ENCODE results near the gene CACNA2D4.

Gene CACNA2D4

DNA sequence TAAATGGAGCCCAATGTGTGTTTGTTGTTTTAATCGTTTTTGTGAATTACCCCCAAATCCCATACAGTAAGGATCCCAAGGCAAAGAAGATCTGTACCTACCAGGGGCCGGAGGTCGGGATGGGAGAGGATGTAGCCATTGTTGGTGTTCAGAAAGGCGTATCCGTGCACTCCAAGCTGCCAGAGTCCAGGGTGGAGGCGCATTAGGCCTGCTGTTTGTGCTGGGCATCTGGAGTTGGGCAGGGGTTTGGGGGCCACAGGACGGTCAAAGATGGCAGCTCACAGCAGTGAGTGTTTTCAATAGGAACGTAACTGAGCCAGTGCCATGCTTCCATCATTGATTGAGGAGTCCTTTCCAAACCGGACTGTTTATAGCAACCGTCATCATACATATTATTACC, 40.2 kb downstream of the CACNA2D4 start:
- Histone ChIP-seq H3K9me3 (ENCODE audit: control insufficient read depth, insufficient read depth, low read depth, low read length) (no peaks in the 10 kb centered on the region), H3K36me3 (ENCODE audit: control insufficient read depth, insufficient read depth, low read length) (no peaks in the 10 kb centered on the region), H3K9ac (ENCODE audit: low read length) (no peak overlapping the region), H3K27me3 (ENCODE audit: control insufficient read depth, insufficient read depth, low read length) (no peaks in the 10 kb centered on the region; the same call in 1 of the 2 replicates), H3K27ac (ENCODE audit: low read depth, low read length) (no peak overlapping the region), H3K4me3 (ENCODE audit: low read depth, low read length) (no peak overlapping the region), H3K4me1 (ENCODE audit: control insufficient read depth, insufficient read depth, low read length) (no peaks in the 10 kb centered on the region)

DNA sequence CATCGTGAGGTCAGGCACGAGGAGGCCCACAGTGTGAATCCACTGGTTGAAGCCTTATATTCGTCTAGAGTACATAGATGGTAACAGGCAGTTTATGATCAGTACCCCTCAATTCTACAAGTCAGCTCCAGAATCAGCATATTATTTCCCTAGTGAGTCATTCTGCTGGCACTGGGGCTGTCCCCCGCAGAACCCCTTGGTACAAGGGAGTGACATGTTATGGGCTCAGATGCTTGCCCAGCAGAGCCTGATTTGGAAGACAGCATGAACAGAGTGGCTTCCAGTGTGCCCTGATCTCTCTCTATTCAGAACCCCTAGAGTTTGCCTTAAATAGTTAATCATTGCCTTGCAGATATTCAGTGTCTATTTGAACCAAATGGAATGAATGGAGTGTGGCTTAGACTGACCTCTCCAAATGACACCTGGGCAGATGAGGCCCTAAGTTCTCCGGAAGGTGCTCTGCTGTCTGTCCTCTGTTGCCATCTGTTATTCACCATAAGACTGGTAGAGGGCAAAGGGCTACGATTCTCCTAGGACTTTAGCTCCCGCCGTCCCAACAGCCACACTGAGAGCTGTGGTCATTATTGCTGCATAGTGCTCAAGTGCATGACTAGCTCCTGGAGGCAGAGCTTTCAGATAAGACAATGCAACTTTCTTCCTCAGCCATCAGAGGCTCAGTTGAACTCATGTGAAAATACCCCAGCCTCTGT, 41.1 kb downstream of the CACNA2D4 start:
- Histone ChIP-seq H3K4me1 (ENCODE audit: control insufficient read depth, insufficient read depth, low read length) (no peaks in the 10 kb centered on the region), H3K36me3 (ENCODE audit: control insufficient read depth, insufficient read depth, low read length) (no peaks in the 10 kb centered on the region), H3K4me3 (ENCODE audit: low read depth, low read length) (no peak overlapping the region), H3K27me3 (ENCODE audit: control insufficient read depth, insufficient read depth, low read length) (no peaks in the 10 kb centered on the region; the same call in 1 of the 2 replicates), H3K27ac (ENCODE audit: low read depth, low read length) (no peak overlapping the region), H3K9me3 (ENCODE audit: control insufficient read depth, insufficient read depth, low read depth, low read length) (no peaks in the 10 kb centered on the region), H3K9ac (ENCODE audit: low read length) (no peak overlapping the region)

DNA sequence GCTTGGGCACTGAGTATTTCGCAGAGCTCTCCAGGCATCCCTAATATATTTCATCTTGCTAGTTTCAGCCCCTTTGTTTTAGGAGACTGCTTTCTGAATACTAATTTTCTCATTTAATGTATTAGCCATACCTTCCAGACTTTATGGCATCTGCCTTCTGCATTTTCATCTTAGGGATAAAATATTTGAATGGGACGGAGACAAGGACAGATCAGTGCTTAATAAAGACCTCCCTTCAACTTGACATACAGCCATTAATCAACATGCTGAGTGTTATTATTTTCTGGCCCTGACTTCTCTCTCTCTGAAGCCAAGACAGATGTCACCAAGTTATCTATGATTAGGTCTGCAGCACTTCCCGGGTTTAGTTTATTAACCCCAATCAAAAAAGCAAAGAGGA, 42.4 kb downstream of the CACNA2D4 start:
- no peaks in the 10 kb centered on the region for H3K36me3 ChIP-seq (ENCODE audit: control insufficient read depth, insufficient read depth, low read length)
- H3K9me3 ChIP-seq (ENCODE audit: control insufficient read depth, insufficient read depth, low read depth, low read length): no peaks in the 10 kb centered on the region; the same call in 1 of the 2 replicates

DNA sequence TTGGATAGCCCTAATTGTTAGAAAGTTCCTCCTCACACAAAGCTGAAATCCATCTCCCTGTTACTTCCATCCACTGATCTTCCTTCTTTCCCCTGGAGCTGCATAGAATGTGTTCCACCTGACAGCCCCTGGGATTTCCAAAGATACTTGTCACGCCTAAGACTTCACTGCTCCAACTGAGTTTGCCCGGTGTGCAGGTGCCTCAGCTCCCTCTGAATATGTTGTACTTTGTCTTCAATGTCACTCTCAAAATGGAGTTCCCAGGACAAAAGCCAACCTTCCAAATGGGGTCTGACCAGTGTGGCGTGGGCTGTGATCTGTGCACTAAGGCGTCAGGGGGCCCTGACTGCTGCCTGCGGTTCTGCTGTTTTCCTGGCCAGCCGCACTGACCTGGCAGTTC, 42.8 kb downstream of the CACNA2D4 start:
- H3K27me3 ChIP-seq (ENCODE audit: control insufficient read depth, insufficient read depth, low read length): no peaks in the 10 kb centered on the region; the same call in 1 of the 2 replicates

More for the DNA sequence above, 42.4 kb downstream of the CACNA2D4 start:
- Histone ChIP-seq H3K9ac (ENCODE audit: low read length) (no peak overlapping the region), H3K4me1 (ENCODE audit: control insufficient read depth, insufficient read depth, low read length) (no peaks in the 10 kb centered on the region), H3K27ac (ENCODE audit: low read depth, low read length) (no peak overlapping the region), H3K4me3 (ENCODE audit: low read depth, low read length) (no peak overlapping the region), H3K27me3 (ENCODE audit: control insufficient read depth, insufficient read depth, low read length) (no peaks in the 10 kb centered on the region; the same call in 1 of the 2 replicates)

DNA sequence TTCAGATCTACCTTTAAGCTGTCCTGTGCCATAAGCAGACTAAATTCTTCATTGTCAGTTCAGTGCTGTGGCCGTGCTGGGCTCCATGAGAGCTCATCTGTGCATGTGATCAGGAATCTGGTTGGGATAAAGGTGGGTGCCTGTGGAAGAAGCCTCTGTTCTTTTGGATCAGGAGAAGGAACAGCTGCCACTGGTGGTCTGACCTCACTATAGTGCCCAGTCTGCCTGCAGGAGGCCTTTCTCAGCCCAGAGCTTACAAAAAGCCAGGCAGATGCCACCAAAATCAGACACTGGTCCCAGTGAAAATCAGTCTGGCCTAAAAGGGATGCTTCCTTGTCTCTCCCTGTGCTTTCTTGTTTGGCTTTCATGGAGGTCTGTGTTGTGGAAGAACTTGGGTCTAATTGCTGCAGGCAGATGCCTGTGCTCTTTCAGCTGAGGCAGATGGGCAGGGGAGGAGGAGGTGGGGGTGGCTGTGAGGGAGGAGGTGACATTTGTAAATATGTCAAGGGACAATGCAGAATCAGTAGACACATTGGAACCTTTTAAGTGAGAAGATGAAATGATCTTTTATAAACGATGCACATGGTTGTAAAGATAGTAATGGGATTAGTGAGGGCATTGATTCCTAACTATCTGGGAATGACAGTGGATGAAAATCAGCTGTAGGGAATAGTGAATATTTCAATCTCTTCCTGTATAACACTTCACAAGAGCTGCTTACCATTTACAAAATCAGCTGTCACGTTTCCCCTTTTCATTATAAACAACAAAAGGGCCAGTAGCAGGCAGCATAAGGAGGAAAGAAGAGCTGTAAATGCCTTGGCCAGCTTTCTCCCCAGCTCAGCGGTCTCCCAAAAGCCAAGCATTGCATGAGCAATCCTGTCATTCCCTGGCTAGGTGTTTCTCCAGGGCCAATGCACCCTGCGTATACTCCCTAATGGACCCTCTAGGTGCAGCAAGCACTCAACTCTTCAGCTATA, 44.6 kb downstream of the CACNA2D4 start:
- Histone ChIP-seq H3K27me3 (ENCODE audit: control insufficient read depth, insufficient read depth, low read length) (no peaks in the 10 kb centered on the region; the same call in 1 of the 2 replicates), H3K9me3 (ENCODE audit: control insufficient read depth, insufficient read depth, low read depth, low read length) (no peaks in the 10 kb centered on the region; the same call in 1 of the 2 replicates)

More for the DNA sequence above, 42.8 kb downstream of the CACNA2D4 start:
- Histone ChIP-seq H3K36me3 (ENCODE audit: control insufficient read depth, insufficient read depth, low read length) (no peaks in the 10 kb centered on the region), H3K9ac (ENCODE audit: low read length) (no peak overlapping the region), H3K27ac (ENCODE audit: low read depth, low read length) (no peak overlapping the region), H3K4me3 (ENCODE audit: low read depth, low read length) (no peak overlapping the region), H3K4me1 (ENCODE audit: control insufficient read depth, insufficient read depth, low read length) (no peaks in the 10 kb centered on the region), H3K9me3 (ENCODE audit: control insufficient read depth, insufficient read depth, low read depth, low read length) (no peaks in the 10 kb centered on the region; the same call in 1 of the 2 replicates)

DNA sequence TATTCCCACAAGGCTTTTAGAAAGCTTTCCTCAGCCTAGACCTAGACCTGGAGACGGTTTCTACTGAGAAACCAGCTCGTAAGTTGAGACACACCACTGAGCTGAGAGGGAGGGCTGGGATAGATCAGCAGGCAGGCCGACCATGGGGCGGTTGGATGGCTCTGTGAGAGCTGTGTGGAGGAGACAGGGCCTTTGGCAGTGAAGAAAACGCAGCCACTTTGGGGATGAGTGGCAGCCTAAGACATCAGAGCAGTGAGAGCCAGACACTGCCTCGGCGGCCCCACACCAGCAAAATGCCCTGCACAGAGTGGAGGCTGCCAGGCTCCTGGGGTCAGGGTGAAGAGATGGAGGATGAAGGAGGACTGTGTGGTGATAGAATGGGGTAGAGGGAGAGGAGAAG, 46.0 kb downstream of the CACNA2D4 start:
- peaks cover 7% of the 10 kb centered on the region for H3K9me3 ChIP-seq (ENCODE audit: control insufficient read depth, insufficient read depth, low read depth, low read length)
- H3K9ac ChIP-seq (ENCODE audit: low read length): no peak overlapping the region
- H3K4me1 ChIP-seq (ENCODE audit: control insufficient read depth, insufficient read depth, low read length): no peaks in the 10 kb centered on the region
- H3K36me3 ChIP-seq (ENCODE audit: control insufficient read depth, insufficient read depth, low read length): no peaks in the 10 kb centered on the region
- no peak overlapping the region for H3K4me3 ChIP-seq (ENCODE audit: low read depth, low read length)
- no peak overlapping the region for H3K27ac ChIP-seq (ENCODE audit: low read depth, low read length)
- H3K27me3 ChIP-seq (ENCODE audit: control insufficient read depth, insufficient read depth, low read length): no peaks in the 10 kb centered on the region; the same call in 1 of the 2 replicates

More for the DNA sequence above, 44.6 kb downstream of the CACNA2D4 start:
- Histone ChIP-seq H3K4me3 (ENCODE audit: low read depth, low read length) (no peak overlapping the region), H3K36me3 (ENCODE audit: control insufficient read depth, insufficient read depth, low read length) (no peaks in the 10 kb centered on the region), H3K27ac (ENCODE audit: low read depth, low read length) (no peak overlapping the region), H3K9ac (ENCODE audit: low read length) (no peak overlapping the region), H3K4me1 (ENCODE audit: control insufficient read depth, insufficient read depth, low read length) (no peaks in the 10 kb centered on the region)

DNA sequence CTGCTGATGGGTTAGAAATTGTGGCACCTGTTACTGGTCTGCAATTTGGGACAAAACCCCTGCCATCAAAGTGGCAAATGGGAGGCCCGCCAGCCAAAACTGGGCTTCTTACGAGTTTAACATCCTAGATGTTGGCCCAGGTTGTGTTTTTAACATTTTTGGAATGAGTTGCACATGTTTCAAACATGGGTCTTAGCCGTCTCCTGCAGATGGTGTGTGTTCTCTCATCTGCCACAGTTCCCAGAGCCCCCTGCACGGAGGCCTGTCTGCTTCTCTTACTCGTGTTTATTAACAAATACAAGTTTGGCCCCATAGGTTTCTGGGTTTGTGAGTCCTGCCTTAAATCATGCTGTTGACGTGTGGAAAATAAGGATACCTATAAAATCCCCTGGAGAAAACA, 46.5 kb downstream of the CACNA2D4 start:
- Histone ChIP-seq H3K4me1 (ENCODE audit: control insufficient read depth, insufficient read depth, low read length) (no peaks in the 10 kb centered on the region), H3K9ac (ENCODE audit: low read length) (no peak overlapping the region), H3K27me3 (ENCODE audit: control insufficient read depth, insufficient read depth, low read length) (no peaks in the 10 kb centered on the region; the same call in 1 of the 2 replicates), H3K36me3 (ENCODE audit: control insufficient read depth, insufficient read depth, low read length) (no peaks in the 10 kb centered on the region), H3K9me3 (ENCODE audit: control insufficient read depth, insufficient read depth, low read depth, low read length) (peaks cover 7% of the 10 kb centered on the region), H3K4me3 (ENCODE audit: low read depth, low read length) (no peak overlapping the region), H3K27ac (ENCODE audit: low read depth, low read length) (no peak overlapping the region)

DNA sequence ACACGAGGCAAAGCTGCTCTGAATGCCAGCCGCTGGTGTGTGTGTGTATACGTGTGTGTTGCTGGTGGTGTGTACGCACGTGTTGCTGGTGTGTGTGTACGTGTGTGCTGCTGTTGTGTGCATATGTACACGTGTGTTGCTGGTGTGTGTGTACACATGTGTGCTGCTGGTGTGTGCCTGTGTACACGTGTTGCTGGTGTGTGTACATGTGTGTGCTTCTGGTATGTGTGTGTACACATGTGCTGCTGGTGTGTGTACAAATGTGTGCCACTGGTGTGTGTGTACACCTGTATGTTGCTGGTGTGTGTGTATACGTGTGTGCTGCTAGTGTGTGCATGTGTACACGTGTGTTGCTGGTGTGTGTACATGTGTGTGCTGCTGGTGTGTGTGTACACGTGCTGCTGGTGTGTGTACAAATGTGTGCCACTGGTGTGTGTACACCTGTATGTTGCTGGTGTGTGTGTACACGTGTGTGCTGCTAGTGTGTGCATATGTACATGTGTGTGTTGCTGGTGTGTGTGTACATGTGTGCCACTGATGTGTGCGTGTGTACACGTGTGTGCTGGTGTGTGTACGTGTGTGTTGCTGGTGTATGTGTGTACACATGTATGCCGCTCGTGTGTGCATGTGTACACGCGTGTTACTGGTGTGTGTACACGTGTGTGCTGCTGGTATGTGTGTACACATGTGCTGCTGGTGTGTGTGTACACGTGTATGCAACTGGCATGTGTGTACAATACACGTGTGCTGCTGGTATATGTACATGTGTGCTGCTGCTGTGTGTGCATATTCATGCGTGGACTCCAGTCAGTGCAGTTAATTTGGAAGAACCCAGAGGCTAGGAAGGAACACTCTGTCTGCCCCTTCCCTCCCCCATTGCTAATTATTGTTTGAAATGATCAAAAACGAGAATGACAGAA, 47.2 kb downstream of the CACNA2D4 start:
- Histone ChIP-seq H3K27ac (ENCODE audit: low read depth, low read length) (no peak overlapping the region), H3K4me3 (ENCODE audit: low read depth, low read length) (no peak overlapping the region), H3K36me3 (ENCODE audit: control insufficient read depth, insufficient read depth, low read length) (no peaks in the 10 kb centered on the region), H3K27me3 (ENCODE audit: control insufficient read depth, insufficient read depth, low read length) (no peaks in the 10 kb centered on the region; the same call in 1 of the 2 replicates), H3K9me3 (ENCODE audit: control insufficient read depth, insufficient read depth, low read depth, low read length) (peaks cover 7% of the 10 kb centered on the region), H3K4me1 (ENCODE audit: control insufficient read depth, insufficient read depth, low read length) (no peaks in the 10 kb centered on the region), H3K9ac (ENCODE audit: low read length) (no peak overlapping the region)

DNA sequence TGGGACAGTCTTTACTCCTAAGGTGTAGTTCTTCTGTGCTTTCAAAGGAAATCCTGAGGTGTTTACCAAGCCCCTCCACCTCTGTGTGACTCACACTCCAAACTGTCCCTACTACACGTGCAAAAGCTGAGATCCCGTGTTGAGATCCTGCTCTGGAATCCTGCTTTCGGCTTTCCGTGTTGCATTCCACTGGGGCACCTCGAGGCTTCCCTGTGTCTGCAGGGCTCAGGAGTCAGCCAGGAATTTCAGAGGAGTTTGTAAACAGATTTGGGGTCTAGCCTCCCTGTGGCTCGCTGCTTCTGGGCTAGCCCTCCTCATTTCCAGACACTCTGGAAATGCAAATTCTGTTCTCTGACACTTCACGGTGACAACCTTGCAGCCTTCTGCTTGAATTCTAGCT, 48.4 kb downstream of the CACNA2D4 start:
- H3K4me1 ChIP-seq (ENCODE audit: control insufficient read depth, insufficient read depth, low read length): no peaks in the 10 kb centered on the region
- no peaks in the 10 kb centered on the region; the same call in 1 of the 2 replicates for H3K27me3 ChIP-seq (ENCODE audit: control insufficient read depth, insufficient read depth, low read length)
- peaks cover 7% of the 10 kb centered on the region for H3K9me3 ChIP-seq (ENCODE audit: control insufficient read depth, insufficient read depth, low read depth, low read length)
- no peak overlapping the region for H3K4me3 ChIP-seq (ENCODE audit: low read depth, low read length)
- no peak overlapping the region for H3K27ac ChIP-seq (ENCODE audit: low read depth, low read length)
- no peaks in the 10 kb centered on the region for H3K36me3 ChIP-seq (ENCODE audit: control insufficient read depth, insufficient read depth, low read length)
- H3K9ac ChIP-seq (ENCODE audit: low read length): no peak overlapping the region

DNA sequence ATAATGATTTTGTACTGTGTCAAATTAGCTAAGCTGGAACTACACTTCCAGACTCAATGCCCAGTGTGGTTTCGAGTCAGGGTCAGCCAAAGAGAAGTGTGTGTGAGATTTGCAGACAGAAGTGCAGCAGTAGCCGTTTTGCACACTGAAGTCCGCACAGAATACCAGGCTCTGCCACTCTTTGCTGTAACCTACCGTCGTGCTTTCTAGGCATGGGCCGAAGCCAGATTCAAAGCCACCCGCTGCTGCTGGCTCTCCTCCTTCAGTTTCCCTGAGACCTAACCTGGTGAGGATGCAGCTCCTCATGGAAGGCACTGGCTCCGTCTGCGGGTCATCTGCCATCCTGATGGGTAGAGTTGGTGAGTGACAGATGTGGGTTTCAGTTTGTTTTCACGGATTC, 49.3 kb downstream of the CACNA2D4 start:
- no peak overlapping the region for H3K27ac ChIP-seq (ENCODE audit: low read depth, low read length)
- no peak overlapping the region for H3K4me3 ChIP-seq (ENCODE audit: low read depth, low read length)
- H3K27me3 ChIP-seq (ENCODE audit: control insufficient read depth, insufficient read depth, low read length): no peaks in the 10 kb centered on the region
- H3K4me1 ChIP-seq (ENCODE audit: control insufficient read depth, insufficient read depth, low read length): no peaks in the 10 kb centered on the region
- no peaks in the 10 kb centered on the region for H3K36me3 ChIP-seq (ENCODE audit: control insufficient read depth, insufficient read depth, low read length)
- no peak overlapping the region for H3K9ac ChIP-seq (ENCODE audit: low read length)
- peaks cover 7% of the 10 kb centered on the region for H3K9me3 ChIP-seq (ENCODE audit: control insufficient read depth, insufficient read depth, low read depth, low read length)

All from HUES6 (cell line).